IPS-20b (cell line): Measurements from ENCODE around the gene NTN1.
"Not testable (repeated sequence)": the region's sequence is repeated elsewhere in the genome, so short reads cannot be mapped to it uniquely, and the experiment has no call there.

Experiments used
- H3K27ac ChIP-seq: one replicate; pipeline ENCODE4 v1.5.1; 2013; ENCODE audit warnings: low read length
- H3K27me3 ChIP-seq: 2 replicates; pipeline ENCODE4 v1.6.1; 2013; ENCODE audit warnings: mild to moderate bottlenecking, low read length, inconsistent platforms; ENCODE audit not compliant: insufficient read depth
- H3K36me3 ChIP-seq: 2 replicates; pipeline ENCODE4 v1.6.1; 2013; ENCODE audit warnings: low read depth, mild to moderate bottlenecking, inconsistent platforms, low read length, moderate library complexity; ENCODE audit not compliant: insufficient read depth
- H3K4me1 ChIP-seq: 2 replicates; pipeline ENCODE4 v1.6.1; 2013; ENCODE audit warnings: mild to moderate bottlenecking, control low read depth, inconsistent platforms, low read length, moderate library complexity; ENCODE audit not compliant: insufficient read depth
- H3K4me3 ChIP-seq: 2 replicates; pipeline ENCODE4 v1.5.1; 2013; ENCODE audit warnings: mild to moderate bottlenecking, low read length, inconsistent platforms
- H3K9ac ChIP-seq: 2 replicates; pipeline ENCODE4 v1.6.1; 2013; ENCODE audit warnings: low read depth, mild to moderate bottlenecking, inconsistent platforms, low read length, moderate library complexity
- H3K9me3 ChIP-seq: 2 replicates; pipeline ENCODE4 v1.6.1; 2013; ENCODE audit warnings: mild to moderate bottlenecking, low read depth, low read length, inconsistent platforms; ENCODE audit not compliant: insufficient read depth

Gene NTN1

DNA sequence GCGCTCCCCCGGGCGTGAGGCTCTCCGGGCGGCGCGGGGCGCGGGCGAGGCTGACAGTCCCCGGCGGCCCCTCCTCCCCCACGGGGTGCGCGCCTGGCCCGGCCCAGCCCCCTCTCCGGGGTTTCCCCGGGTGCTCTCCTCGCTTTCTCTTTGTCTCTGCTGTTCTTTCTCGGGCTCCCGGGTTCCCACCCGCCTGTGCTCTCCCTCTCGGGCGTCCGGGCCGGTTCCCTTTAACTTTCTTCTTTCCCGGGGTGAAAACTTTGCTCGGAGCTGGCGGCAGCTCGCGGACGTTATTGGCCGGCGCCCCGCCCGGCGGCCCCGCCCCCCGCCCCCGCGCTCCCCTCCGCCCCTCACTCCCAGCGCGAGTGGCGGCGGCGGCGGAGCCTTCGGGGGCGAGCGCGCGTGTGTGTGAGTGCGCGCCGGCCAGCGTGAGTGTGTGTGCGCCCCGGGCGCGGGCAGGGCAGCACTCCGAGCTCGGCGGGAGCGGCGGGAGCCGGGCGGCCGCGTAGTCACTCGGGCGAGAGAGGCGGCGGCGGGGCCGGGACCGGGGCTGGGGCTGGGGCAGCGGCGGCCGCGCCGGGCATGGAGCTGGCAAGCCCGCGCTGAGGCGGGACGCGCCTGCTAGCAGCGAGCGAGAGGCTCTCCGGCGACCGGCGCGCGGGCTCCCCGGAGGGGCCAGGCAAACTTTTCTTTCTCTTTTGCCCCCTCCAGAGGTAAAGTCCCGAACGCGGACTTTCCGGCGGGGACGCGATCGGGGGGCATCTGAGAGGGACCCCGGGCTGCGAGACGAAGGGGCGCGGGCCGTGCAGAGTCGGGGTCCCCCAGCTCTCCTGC, at the start of gene NTN1:
Gene NTN1, plus strand, starts transcription at position 353 of the 834 bp plus-strand sequence. CDS start 864 bp downstream, outside the sequence.
- Histone ChIP-seq H3K9me3 (no peaks in the 10 kb centered on the region), H3K4me3 (peak within 1 kb of the TSS; percentile 62), H3K27me3 (peaks cover 98% of the 10 kb centered on the region), H3K36me3 (no peaks in the 10 kb centered on the region), H3K27ac (no peak within 1 kb of the TSS), H3K9ac (no peak within 1 kb of the TSS), H3K4me1 (peaks cover 8% of the 10 kb centered on the region; the same call in 1 of the 2 replicates)

DNA sequence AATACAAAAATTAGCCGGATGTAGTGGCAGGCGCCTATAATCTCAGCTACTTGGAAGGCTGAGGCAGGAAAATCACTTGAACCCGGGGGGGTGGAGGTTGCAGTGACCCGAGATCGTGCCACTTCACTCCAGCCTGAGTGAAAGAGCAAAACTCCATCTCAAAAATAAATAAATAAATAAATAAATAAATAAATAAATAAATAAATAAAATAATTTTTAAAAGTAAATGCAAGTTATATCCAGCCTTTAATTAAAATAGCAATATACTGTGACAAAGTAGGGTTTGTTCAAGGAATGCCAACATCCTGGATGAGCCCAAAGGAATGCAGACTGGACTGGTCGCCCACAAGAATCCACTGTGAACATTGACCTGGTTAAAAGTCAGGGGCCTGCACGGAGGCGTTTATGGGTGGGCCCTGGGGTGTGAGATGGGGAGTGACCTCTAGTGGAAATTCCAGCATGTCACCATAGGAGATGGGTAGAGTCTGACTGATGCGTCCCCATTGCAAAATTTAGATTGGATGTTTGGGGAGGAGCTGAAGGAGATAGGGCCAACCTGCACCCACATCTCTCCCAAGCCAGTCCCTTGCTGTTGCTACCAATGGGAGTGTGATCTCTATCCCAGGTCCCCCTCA, 46.1 kb upstream of the NTN1 start:
- H3K4me1 ChIP-seq, result no peaks in the 10 kb centered on the region

DNA sequence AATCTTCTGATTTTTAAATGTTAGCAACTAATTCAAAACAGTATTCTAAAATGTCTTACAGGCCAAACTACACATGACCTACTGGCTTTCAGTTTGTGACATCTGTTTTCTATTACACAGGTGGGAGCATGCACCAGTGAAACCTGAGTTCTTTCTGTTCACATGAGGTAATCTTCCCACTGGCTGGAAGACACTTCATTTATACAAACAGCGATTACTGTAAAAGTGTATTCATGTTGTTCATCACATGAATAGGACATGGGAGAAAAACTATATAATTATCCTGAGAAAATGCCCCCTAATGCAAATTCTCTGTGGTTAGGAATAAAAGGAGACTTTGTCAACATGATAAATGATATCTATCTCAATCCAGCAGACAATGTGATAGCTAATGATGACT, 44.7 kb upstream of the NTN1 start:
- H3K27ac ChIP-seq, result no peak overlapping the region
- H3K9me3 ChIP-seq, result no peaks in the 10 kb centered on the region
- H3K36me3 ChIP-seq, result no peaks in the 10 kb centered on the region
- H3K9ac ChIP-seq, result no peak overlapping the region
- no peaks in the 10 kb centered on the region for H3K4me1 ChIP-seq
- H3K4me3 ChIP-seq, result no peak overlapping the region
- H3K27me3 ChIP-seq, result no peaks in the 10 kb centered on the region

More for the DNA sequence above, 46.1 kb upstream of the NTN1 start:
- no peak overlapping the region for H3K4me3 ChIP-seq
- no peak overlapping the region for H3K27ac ChIP-seq
- H3K9me3 ChIP-seq, result no peaks in the 10 kb centered on the region
- H3K27me3 ChIP-seq, result no peaks in the 10 kb centered on the region
- H3K36me3 ChIP-seq, result no peaks in the 10 kb centered on the region
- no peak overlapping the region for H3K9ac ChIP-seq

DNA sequence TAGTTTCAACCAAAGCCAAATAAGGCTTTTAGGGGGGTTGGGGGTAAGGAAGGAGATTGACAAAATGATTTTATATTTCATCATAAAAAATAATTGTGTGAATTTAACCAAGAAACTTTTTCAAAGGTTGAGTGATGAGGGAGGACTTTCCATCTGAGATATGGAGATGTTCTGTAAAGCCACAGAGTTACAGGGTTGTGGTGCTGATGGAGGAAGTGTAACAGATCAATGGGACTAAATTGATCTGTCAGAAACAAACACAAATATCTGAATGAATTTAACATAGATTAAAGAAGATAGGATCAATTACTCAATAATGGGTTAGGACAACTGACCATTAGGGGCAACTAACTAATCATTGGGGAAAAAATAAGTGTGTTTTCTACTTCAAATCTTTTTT, 41.6 kb upstream of the NTN1 start:
- no peaks in the 10 kb centered on the region for H3K9me3 ChIP-seq
- H3K27ac ChIP-seq, result no peak overlapping the region
- H3K27me3 ChIP-seq, result no peaks in the 10 kb centered on the region
- H3K4me3 ChIP-seq, result no peak overlapping the region
- H3K4me1 ChIP-seq, result no peaks in the 10 kb centered on the region
- no peaks in the 10 kb centered on the region for H3K36me3 ChIP-seq
- H3K9ac ChIP-seq, result no peak overlapping the region

DNA sequence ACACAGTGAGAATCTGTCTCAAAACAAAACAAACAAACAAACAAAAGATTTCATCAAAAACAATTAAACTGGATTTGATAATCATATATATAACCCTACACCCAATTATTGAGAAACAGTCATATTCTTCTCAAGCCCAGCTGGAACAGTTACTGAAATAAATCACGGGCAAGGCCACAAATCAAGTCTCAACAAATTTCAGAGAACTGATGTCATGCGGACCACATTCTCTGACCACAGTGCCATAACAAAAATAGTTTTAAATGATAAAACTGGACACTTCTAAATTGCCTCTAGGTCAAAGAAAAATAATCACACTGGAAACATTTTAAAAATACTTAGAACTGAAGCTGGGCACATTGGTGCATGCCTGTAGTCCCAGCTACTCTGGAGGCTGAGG, 39.9 kb upstream of the NTN1 start:
- no peak overlapping the region for H3K9ac ChIP-seq
- no peaks in the 10 kb centered on the region for H3K36me3 ChIP-seq

DNA sequence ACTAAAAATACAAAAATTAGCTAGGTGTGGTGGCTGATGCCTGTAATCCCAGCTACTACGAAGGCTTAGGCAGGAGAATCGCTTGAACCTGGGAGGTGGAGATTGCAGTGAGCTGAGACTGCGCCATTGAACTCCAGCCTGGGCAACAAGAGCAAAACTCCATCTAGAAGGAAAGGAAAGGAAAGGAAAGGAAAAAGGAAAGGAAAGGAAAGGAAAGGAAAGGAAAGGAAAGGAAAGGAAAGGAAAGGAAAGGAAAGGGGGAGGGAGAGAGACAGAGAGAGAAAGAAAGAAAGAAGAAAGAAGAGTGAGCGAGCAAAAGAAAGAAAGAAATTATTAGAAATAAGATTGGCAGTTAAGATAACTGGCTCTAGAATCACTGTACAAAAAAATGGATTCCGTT, 37.1 kb upstream of the NTN1 start:
- not testable (repeated sequence) for H3K27me3 ChIP-seq, H3K4me3 ChIP-seq, H3K27ac ChIP-seq, H3K9ac ChIP-seq, H3K4me1 ChIP-seq, H3K9me3 ChIP-seq, H3K36me3 ChIP-seq

More for the DNA sequence above, 39.9 kb upstream of the NTN1 start:
- Histone ChIP-seq H3K27me3 (no peaks in the 10 kb centered on the region), H3K4me1 (no peaks in the 10 kb centered on the region), H3K27ac (no peak overlapping the region), H3K4me3 (no peak overlapping the region), H3K9me3 (no peaks in the 10 kb centered on the region)

DNA sequence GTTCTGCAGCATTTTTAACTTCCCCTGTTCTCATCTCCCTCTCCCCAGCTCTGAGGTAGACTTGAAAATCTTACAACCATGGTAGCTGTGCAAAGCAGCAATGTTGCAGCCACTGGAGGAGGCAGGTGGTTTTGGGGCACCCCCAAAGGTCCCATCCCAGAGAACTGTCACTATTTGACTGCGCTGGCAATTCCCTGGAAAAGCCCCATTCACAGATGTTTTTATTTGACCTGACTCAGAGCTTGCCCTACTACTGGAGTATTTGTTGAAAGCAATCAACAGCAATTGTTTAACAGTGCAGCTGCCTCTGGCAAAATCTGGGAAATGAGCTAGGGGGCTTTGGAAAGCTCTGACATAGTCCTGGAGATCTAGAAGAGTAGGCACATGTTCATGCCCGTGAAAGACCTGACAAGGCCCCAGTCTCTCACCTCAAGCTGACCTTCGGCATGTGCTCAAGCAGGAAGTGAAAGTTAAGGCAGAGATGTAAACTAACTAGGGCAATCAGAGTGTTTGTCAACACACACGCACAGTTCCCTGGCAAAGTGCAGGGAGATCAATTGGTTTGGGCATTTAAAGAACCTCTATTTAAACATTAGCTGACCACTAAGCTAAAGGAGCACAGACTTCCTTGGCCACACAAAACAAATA, 36.1 kb upstream of the NTN1 start:
- Histone ChIP-seq H3K36me3 (no peaks in the 10 kb centered on the region), H3K9ac (no peak overlapping the region), H3K4me3 (no peak overlapping the region), H3K27ac (no peak overlapping the region), H3K4me1 (no peaks in the 10 kb centered on the region), H3K9me3 (0 out of 2 replicates have a peak, but pooled peaks cover 4% of the 10 kb centered on the region), H3K27me3 (no peaks in the 10 kb centered on the region)

DNA sequence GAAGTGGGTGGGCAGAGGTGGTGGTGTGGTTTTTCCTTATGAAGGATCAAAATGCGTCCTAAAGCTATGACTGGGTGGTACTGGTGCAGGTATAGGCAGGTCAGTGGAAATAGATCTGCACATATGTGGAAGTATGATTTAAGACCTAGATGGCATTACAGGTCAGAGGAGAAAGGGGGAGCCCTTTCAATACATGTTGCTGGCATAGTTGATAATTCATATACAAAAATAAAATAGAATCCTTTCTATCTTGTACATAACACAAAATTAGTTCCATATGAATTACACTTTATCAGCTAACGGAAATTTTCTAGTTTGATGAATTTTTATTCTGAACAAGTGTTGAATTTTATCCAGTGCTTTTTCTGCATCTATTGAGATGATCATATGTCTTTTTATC, 35.0 kb upstream of the NTN1 start:
- no peaks in the 10 kb centered on the region for H3K4me1 ChIP-seq
- 0 out of 2 replicates have a peak, but pooled peaks cover 4% of the 10 kb centered on the region for H3K9me3 ChIP-seq
- no peaks in the 10 kb centered on the region for H3K36me3 ChIP-seq
- H3K4me3 ChIP-seq, result no peak overlapping the region
- no peak overlapping the region for H3K27ac ChIP-seq
- H3K27me3 ChIP-seq, result no peaks in the 10 kb centered on the region
- no peak overlapping the region for H3K9ac ChIP-seq

DNA sequence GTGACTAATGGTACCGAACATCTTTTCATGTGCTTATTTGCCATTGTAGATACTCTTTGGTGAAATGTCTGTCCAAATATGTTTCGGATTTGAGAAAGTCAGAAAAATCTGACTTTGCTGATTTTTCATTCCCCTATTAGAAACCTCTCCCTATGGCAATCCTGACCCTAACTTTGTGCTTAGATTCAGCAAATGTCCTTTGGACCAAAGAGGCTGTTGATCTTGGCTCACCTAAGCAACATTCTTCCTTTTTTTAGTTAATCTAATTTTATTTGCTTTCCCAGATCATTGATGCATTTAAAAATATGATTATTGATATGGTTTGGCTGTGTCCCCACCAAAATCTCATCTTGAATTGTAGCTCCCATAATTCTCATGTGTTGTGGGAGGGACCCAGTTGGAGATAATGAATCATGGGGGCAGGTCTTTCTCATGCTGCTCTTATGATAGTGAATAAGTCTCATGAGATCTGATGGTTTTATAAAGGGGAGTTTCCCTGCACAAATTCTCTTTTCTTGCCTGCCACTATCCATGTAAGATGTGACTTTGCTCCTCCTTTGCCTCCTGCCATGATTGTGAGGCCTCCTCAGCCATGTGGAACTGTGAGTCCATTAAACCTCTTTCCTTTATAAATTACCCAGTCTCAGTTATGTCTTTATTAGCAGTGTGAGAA, 32.9 kb upstream of the NTN1 start:
- H3K27ac ChIP-seq, H3K4me1 ChIP-seq, H3K36me3 ChIP-seq, H3K9me3 ChIP-seq, H3K4me3 ChIP-seq, H3K9ac ChIP-seq, H3K27me3 ChIP-seq: not testable (repeated sequence)

DNA sequence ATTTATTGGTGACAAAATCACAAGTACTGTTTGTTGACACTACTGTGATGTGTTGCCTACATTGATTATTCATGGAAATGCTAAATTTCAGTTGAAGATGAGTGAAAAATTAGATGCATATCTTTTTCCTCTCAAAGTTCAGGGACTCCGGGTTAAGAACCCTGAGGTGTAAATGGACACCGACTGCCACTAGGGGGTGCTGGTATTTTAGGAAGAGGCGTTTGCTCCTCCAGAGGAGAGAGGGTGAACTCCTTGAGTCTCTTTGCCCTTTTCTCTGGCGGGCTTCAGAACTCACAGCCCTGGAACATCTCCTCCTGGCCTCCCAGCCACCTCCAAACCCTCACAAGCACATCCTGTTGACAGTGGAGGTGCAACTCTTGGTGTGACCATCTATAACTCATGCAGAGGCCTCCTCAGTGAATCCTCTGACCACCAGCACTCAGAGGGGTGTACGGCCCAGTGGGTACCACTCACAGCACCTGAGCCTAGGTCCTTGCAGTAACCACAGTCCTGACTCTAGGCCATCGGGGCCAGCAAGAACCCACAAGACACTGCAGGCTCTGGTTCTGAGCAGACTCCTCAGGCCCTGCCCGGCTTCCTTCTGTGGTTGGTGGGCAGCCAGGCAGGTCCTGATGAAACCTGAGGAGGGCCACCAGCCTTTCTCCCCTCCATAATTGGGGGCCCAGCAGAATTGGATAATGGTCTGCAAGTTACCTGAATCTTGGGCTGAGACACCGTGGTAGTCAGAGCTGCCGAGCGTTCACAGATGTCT, 29.6 kb upstream of the NTN1 start:
- peaks cover 12% of the 10 kb centered on the region for H3K4me1 ChIP-seq
- H3K27ac ChIP-seq, result no peak overlapping the region
- 0 out of 2 replicates have a peak, but pooled peaks cover 4% of the 10 kb centered on the region for H3K9me3 ChIP-seq
- no peak overlapping the region for H3K4me3 ChIP-seq
- H3K27me3 ChIP-seq, result peaks cover 9% of the 10 kb centered on the region; the same call in 1 of the 2 replicates
- H3K9ac ChIP-seq, result no peak overlapping the region
- no peaks in the 10 kb centered on the region for H3K36me3 ChIP-seq

DNA sequence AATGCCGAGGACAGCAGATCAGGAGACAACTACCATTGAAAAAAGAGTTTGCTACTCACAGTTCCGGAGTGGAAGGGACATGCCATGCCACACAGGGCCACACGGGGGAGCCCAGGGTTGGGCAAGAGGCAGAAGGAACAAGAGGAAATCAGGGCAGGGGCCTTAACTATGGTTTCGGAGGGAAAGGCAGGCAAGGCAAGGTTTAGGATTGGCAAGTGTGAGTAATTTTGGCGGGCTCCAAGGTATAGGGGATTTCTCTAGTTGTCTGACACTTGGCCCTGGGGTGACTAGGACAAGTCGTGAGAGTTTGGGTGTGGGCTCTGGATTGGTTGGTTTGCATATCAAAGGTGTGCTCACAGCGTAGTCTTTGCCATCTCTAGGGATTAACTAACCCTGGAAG, 27.0 kb upstream of the NTN1 start:
- Histone ChIP-seq H3K4me3 (no peak overlapping the region), H3K27ac (no peak overlapping the region), H3K9ac (no peak overlapping the region), H3K4me1 (peaks cover 12% of the 10 kb centered on the region), H3K36me3 (no peaks in the 10 kb centered on the region), H3K9me3 (no peaks in the 10 kb centered on the region), H3K27me3 (peaks cover 9% of the 10 kb centered on the region; the same call in 1 of the 2 replicates)
